ENCODE data around the gene HLA-DQA1.
"Not testable (repeated sequence)": the region's sequence is repeated elsewhere in the genome, so short reads cannot be mapped to it uniquely, and the experiment has no call there.

Gene HLA-DQA1

GRCh38 chr6:32637219-32637880 lies at the start of gene HLA-DQA1:
Gene HLA-DQA1 (plus strand): TSS chr6:32637406. CDS start chr6:32637459, 53 bp downstream.
- DNase-seq: no peak

- DNase-seq: no peak
Observed at GRCh38 chr6:32588156-32588555, 49.0 kb upstream of the HLA-DQA1 start.

DNA sequence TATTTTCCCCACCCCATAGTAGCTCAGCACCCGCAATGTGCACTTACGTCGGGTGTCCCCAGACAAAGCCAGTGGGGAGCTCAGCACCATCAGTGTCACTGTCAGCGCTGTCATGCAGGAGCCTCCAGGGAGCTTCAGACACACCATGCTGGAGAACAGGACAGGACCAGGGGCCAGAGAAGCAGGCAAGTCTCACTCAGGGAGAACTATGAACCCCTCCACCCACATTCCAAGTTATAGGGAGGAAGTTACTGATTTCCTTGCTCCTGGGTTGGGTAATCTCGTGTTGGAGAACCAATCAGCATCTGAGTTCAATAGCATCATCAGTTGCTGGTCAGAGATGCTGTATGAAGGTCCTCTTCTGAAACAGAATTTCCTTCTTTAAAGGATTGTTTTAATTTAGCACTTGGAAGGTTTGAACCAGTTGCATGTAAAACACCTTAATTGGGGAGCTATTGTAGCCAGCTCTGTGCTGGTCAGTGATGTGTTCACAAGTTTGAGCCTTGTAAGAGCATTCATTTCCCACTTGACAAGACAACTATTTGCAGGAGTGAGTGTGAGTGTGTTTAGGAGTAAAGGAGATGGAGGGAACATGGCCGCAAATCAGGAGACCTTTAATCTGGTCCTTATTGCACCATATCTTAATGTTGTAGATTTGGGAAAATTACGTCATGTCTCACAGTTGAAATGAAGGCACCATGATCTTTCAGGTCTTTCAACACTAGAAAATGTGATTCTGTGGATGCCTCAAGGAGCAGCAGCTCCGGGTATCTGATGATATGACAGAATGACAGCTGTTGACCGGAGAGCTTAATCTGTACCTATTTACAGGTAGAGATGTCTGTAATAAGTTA lies 47.4 kb upstream of the HLA-DQA1 start, which contains the start of gene HLA-DRB1:
Gene HLA-DRB1 (minus strand): TSS at position 253 of the 854 bp plus-strand sequence. CDS start 106 bp downstream, at position 147.
- no peak for DNase-seq

GRCh38 chr6:32590713-32591112 lies 46.5 kb upstream of the HLA-DQA1 start:
- DNase-seq: not testable (repeated sequence)

GRCh38 chr6:32597024-32597423 lies 40.2 kb upstream of the HLA-DQA1 start:
- no peak for DNase-seq

- no peak for DNase-seq
Observed at GRCh38 chr6:32602383-32602782, 34.8 kb upstream of the HLA-DQA1 start.

- DNase-seq: no peak
Observed at GRCh38 chr6:32603222-32603621, 34.0 kb upstream of the HLA-DQA1 start.

DNA sequence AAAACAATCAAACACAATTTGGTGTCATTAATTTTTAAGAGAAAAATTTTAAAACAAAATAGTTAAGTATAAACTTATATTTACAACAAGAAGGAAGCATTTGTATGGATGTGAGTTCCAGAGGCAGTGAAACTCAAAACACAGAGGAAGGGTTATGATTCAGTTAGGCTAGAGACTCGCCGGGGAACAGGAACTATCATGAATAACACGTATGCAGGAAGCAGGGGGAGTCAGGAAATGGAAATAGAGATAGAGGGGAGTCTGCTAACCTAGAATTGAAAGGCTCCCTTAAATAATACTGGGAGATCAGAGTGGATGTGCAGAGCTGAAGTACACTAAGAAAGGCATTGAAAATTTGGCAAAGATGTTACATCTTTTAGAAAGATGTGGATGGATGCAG lies 33.3 kb upstream of the HLA-DQA1 start:
- DNase-seq: no peak

DNA sequence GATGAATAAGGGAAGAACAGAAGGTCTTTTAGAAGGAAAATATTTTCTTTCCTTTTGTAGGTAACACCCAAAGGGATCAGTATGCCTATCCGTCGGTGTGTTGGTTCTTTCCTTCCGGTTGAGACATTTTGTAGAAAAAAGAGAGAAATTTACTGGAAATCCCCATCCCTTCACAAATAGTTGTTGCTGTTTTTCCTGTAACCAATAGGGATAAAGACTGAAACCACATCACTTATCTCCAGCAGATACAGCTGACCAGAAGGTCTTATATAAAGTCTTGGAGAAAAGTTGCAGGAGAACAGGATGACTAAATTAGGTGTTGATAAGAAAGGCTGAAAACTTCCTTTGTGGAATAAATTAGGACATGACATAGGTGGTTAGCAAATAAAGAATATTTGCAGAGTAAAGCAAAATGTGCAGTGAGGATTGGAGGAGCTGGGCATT lies 32.8 kb upstream of the HLA-DQA1 start:
- DNase-seq: no peak

DNA sequence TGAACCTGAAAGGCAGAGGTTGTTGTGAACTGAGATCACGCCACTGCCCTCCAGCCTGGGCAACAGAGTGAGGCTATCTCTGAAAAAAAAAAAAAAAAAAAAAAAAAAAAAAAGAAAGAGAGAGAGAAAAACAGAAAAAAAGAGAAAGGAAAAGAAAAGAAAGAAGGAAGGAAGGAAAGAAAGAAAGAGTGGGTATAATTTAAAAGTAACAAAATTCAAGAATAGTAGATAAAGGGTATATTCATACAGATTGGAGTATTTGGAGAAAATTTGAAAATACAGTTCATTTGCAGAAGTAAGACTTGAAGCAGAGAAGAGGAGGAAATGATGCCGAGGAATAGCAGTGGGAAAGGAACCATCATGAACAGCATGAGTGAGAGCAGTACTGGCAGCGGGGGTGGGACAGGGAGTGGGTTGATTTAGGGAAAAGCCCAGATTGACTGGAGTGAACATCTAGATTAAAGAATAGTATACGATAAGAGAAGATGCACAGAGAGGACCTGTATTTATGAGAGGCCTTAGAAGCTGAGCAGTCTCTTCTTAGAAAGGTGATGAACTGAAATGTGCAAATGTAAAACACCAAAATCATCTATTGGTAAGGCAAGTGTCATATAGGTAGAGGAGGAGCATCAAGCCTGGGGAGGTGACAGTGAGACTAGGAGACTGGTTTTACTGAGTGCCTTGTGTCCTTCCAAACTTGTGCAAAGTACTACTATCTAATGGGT lies 29.8 kb upstream of the HLA-DQA1 start:
- DNase-seq: no peak

DNA sequence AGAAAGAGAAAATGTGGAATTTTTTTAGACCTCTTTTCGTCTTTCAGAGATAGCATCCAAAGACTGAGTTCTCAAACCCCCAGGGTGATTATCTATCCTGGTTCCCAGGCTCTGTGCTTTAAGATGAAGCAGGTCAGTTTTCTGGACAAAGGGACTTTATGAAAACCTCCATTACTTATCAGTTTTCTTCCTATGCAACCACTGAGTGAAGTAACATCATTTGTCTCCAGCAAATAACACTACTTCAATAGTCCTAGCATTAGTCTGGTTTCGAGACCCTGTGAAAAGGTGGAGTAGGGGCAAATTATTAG lies 29.3 kb upstream of the HLA-DQA1 start:
- no peak for DNase-seq

DNA sequence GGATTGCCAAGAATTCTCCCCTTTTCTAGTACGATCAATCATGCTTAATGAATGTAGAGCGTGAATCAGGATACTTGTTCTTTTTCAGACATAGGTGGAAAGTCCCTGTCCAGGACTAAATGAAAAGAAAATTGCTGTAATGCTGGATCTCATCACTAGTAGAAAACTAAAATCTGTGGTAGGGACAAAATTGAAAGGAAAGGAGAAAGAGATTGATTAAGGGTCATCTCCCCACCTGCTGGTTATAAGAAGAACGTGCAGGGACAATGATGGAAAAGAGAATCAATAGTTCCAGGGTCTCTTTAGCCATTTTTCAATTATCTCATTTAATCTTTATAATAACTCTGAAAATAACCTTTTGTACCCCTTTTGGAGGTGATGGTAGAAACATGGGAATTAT lies 28.8 kb upstream of the HLA-DQA1 start:
- DNase-seq: no peak

DNA sequence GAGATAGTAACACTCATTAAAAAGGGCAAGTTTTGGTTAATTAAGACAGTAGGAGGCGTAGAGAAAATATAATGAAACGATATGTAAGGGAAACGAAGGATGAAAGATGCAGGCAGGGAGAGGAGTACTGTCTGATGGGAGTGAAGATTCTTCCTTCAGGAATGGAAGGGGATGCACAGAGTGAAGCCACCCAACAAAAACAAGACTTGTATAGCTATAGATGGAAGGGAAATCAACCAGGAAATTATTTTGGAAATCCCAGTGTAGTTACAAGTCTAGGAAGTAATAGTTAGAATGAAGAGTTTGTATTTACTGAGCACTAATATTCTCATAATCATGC lies 27.8 kb upstream of the HLA-DQA1 start:
- no peak for DNase-seq

DNA sequence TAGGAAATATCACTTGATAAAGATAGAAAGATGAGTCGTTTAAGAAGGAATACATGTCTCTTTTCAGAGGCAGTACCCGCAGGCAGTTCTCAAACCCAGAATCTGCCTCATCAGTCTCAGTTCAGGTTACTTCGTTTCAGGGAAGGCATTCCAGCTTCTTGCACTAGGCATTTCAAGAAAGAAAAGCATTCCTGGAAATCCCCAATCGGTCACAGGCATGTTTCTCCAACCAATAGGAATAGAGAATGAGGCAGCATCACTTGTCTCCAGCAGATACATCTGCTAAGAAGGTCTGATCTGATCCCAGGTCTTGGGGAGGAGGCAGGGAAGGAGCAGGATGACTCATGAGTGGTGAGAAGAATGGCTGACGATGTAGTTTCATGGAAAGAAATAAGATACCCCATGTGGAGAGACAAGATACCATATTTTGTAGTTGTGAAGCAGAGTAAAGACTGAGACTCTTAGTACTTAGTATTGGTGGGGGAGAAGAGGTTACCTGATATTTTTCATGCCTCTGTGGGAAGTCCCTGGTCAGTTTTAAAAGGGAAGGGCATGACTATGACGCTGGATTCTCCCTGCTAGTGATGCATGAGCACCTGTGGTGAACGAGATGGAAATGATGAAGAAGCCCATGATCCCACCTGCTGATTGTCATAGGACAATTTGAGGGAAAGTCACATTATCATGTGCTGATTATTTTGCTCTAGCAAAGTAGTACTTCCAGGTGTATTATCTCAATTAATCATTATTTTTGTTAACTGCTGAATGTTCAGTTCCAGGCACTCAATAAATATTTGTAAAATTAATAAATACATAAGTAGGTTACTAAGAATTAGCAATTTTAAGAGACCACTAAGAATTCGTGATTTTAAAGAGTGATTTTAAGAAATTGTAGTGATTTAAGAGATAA lies 27.2 kb upstream of the HLA-DQA1 start:
- peak; percentile 50 for DNase-seq

DNA sequence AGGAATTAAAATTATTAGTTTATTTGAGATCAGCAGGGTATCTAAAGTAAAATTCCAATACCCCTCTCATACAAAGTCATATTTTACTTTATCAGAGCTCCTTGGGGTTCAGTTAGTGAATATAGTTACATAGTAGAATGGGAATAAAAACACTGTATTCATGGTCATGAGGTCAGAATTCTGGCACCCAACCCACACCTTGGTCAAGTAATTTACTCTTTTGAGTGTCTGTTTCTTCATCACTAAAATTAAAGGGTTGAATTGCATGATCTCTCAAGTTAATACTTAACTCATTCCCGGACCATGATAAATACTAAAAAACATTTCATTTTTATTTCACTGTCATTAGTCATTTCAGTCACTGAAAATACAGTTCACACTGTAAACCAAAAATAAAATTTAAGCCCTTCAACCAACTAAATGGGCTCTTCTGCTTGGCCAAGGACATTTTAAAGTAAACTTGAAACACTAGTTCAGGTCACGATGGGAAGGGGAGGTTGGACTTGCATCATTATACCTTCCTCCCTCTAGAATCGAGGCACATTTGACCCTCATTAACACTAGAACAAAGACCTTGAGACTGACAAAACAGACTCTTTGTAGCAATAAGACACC lies 26.4 kb upstream of the HLA-DQA1 start:
- DNase-seq: no peak

DNA sequence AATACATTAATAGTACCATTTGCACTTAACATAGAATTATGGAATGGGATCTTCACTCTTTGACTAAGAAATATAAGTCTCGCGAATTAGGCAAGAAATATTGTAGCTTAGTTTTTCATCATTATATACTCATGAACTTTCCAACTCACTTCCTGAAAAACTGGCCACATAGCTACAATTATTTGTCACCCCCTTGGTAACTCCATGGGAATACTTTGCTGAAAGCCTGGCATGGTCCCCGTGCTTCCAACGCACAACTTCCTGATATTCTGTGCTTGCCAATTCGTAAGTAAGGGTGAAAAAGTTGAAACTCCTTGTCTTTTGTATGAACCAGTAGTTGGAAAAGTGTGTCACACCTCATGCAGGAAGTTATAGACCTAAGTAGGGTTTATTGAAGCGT lies 23.7 kb upstream of the HLA-DQA1 start:
- DNase-seq: no peak

GRCh38 chr6:32614366-32615081 lies 22.7 kb upstream of the HLA-DQA1 start:
- DNase-seq: no peak

GRCh38 chr6:32615885-32616532 lies 21.2 kb upstream of the HLA-DQA1 start:
- DNase-seq: no peak

DNA sequence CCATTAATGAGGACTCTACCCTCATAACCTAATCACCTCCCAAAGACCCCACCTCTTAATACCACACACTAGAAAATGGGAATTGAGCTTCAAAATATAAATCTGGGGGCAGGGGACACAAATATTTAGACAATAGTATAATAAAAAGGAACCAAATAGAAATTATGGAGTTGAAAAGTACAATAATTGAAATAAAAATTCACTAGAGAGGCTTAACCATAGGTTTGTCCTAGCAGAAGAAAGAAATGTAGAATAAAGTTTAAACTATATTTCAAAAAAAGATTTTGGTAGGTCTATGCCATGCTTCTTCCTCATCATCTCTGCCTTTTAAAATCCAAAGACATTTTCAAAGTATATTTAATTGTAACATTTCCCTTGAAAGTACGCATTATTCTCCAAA lies 19.5 kb upstream of the HLA-DQA1 start:
- DNase-seq: no peak

- no peak for DNase-seq
Observed at GRCh38 chr6:32621372-32621771, 15.8 kb upstream of the HLA-DQA1 start.

Measured in right hindlimb (tissue), 1 donor.